ENCODE data around the gene CD300LB. TPM values are rescaled to one million over a fixed set of nuclear protein-coding genes. Genes with fewer than 3 reads are reported as not detected.
"Not testable (repeated sequence)": the region's sequence is repeated elsewhere in the genome, so short reads cannot be mapped to it uniquely, and the experiment has no call there.

CD300LB gene
- total RNA-seq, 1 donor from 2014 or later, result 0.31 TPM

- no peak for DNase-seq
Measured at GRCh38 chr17:74491626-74492025, 39.6 kb downstream of the CD300LB start.

- DNase-seq, result no peak
Measured at GRCh38 chr17:74490716-74491115, 40.6 kb downstream of the CD300LB start.

DNA sequence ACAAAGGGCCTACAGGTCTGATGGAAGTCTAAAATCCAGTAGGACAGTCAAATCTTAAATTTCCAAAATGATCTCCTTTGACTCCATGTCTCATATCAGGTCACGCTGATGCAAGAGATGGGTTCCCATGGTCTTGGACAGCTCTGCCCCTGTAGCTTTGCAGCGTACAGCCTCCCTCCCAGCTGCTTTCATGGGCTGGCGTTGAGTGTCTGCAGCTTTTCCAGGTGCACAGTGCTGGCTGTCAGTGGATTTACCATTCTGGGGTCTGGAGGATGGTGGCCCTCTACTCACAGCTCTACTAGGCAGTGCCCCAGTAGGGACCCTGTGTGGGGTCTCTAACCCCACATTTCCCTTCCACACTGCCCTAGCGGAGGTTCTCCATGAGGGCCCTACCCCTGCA lies 43.0 kb downstream of the CD300LB start:
- not testable (repeated sequence) for DNase-seq

DNA sequence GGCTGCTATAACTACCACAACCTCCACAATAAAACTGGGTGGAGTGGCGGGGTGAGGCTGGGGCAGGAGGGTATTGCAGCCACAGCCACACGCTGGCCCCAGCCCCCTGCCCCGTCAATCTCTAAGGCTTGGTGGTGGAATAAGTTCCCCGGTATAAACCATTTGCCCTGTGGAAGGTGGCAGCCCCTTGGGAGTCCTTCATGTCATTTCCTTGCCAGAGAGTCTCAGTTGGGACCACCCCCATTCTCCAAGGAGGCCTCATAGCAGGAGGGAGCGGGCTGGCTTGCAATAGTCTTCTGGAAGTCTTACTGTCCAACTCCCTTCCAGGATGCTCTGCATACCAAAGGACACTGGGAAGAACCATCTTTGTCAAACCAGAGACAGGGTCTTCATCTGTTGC lies 45.4 kb downstream of the CD300LB start:
- DNase-seq, result no peak

DNA sequence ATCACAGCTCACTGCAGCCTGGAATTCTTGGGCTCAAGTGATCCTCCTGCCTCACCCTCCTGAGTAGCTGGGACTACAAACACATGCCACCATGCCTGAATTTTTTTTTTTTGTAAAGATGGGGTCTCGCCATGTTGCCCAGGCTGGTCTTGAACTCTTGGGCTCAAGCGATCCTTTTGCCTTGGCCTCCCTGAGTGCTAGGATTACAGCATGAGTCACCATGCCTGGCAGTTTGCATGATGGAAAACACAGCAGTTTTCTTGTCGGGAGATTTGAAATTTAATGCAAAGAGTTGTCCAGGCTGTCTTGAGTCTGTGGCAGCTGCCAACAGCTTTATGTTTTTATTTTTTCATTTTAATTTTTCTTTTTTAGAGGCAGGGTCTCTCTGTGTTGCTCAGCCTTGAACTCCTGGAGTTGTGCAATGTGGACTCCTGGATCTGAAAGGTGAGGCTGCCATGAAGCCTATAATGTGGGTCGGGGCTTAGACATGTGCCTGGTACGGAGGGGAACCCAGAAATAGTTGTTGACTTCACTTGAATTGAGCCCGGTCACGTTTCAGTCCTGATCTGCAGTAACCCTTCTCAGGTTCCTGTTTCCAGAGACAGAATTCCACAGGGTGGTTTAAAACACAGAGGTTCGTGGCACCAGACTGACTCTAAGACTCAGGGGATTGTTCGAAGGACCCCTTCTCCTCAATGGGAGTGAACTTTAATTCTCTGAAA lies 46.1 kb downstream of the CD300LB start:
- no peak for DNase-seq

- DNase-seq, result no peak
Measured at GRCh38 chr17:74484066-74484465, 47.2 kb downstream of the CD300LB start.

GRCh38 chr17:74481621-74482020 lies 49.7 kb downstream of the CD300LB start:
- DNase-seq, result no peak

DNA sequence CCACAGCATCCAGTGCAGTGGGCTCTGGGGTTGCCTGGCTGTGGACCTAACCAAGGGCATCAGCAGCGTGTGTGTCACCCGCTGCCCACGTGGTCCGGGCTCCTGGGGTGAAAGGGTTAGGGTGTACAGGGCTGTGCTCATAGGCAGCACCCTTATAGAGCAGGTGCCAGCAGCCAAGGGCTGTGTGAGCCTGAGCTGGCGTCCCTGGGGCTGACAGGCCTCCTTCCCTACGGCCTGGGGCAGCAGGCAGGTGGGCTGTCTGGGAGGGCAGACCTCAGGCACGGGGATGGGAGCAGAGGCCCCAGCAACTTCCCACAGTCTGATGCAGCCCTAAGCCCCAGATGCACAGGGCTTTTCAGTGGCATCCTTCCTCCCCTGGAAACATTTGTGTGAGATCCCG lies 51.0 kb downstream of the CD300LB start:
- no peak for DNase-seq

GRCh38 chr17:74478420-74479100 lies 52.7 kb downstream of the CD300LB start:
- no peak for DNase-seq

DNA sequence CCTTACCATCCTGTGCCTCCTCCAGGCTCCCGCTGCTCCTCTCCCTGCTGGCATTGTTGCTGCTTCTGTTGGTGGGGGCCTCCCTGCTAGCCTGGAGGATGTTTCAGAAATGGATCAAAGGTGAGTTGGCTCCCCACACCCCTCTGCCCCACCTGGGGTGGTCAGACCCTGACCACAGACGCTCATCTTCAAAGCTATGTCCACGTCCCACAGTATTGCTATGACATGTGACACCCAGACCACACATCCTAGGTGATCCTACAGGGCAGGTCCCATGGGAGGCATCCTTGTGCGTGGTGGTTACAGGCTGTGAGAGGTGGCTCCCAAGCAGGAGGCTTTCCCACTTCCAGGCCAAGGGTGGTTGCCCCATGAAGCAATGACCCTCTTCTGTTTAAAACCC lies 53.9 kb downstream of the CD300LB start:
- no peak for DNase-seq

DNA sequence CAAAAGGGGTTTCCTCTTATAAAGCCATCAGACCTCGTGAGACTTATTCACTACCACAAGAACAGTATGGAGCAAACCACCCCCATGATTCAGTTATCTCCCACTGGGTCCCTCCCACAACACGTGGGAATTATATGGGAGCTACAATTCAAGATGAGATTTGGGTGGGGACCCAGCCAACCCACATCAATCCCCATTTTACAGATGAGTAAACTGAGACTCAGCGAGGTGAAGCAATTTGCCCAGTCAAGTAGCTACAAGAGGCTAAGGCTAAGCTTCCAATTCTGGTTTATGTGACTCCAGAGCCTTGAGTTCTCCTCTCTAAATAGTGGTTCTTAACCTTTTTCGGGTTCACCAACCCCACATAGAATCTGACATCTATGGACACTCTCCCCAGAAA lies 56.1 kb downstream of the CD300LB start:
- DNase-seq, result no peak

DNA sequence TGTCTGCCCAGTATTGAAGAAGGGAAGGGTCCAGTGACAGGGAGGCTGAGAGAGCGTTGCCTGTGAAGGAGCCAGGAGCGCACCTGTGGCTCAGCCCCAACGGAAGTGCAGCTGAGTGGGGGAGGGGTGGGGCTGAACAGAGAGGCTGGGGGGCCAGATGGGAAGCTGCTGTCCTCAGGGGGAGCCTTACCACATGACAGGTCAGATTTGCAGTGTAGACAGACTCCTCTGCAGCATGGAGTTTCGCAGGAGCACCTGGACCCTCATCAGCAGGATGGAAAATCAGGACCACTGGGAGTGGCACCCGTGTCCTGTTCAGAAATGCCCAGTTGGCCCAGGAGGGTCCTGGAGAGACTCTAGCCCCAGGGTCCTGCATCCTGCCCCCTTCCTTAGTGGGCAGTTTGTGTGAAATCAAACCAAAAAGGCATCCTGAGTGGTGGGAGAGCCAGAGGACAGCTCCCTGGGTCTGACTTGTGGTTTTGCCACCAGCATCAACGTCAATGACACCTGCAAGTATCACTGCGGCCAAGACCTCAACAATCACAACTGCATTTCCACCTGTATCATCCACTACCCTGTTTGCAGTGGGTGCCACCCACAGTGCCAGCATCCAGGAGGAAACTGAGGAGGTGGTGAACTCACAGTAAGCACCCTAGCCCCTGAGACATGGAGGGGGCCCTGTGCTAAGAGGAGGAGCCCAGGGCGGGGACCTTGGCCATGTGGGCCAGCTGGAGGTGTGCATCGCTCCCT lies 57.1 kb downstream of the CD300LB start:
- no peak for DNase-seq

DNA sequence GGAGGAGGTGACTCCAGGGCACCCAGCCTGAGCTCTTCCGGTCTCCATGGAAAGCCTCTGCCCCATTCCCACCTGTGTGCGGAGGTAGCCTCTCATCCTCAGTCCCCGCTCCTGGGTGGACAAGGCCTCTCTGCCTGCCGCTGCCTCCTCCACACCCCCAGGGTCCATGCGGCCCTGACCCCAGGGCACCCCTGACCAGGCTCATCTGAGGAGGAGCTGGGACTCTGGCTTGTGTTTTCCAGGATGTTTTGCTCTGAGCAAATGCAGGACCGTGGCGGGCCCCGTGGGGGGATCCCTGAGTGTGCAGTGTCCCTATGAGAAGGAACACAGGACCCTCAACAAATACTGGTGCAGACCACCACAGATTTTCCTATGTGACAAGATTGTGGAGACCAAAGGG lies 58.0 kb downstream of the CD300LB start:
- no peak for DNase-seq

DNA sequence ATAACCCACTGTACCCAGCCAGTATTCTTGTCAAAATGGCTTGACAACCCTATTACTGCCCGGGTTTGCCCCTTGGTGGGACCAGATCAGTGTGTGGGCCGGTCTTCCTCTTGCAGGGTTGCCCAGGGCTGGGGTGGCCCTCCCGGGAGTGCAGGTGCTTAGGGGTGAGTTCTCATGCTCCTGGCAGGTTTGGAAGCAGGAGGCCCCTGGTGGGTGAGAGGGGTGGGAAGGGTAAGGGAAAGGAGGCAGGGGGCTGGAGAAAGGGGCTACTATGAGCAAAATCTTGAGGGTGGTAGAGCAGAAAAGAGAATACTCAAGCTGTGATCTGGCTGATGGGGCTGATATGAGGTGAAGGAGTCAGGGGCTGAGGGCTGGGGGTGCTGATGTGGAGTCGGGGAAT lies 58.4 kb downstream of the CD300LB start:
- no peak for DNase-seq

DNA sequence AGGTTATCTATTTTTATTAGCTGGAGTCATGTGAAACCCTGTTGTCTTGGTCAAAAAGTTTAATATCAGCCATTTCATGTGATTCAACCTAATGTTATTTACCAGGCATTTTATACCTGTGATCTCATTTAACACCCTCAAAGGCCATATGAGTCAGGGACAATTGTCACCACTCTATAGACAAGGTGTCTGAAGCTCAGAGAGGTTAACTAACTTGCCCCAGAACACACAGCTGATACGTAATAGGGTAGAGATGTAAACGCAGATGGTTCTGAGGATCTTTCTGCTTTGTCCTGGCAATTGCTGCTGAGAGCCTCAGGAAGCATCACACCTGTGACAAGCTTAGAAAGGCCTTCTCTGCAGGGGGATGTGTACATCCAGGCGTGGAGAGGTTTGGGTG lies 59.9 kb downstream of the CD300LB start:
- DNase-seq, result no peak

Other genes with a start within 250 kb of the CD300LB start
- 2.5 TPM for gene KIF19, start 205.2 kb downstream of the CD300LB start, total RNA-seq
- 0.72 TPM for gene BTBD17, start 169.6 kb downstream of the CD300LB start, total RNA-seq
- gene GPR142, start 164.0 kb downstream of the CD300LB start, total RNA-seq, result not detected
- 66.4 TPM for gene GPRC5C, start 99.4 kb downstream of the CD300LB start, total RNA-seq
- gene CD300A, start 64.8 kb downstream of the CD300LB start, total RNA-seq, result 3.0 TPM
- gene CD300C, start 14.6 kb upstream of the CD300LB start, total RNA-seq, result not detected
- not detected for gene CD300H, start 36.0 kb upstream of the CD300LB start, total RNA-seq
- not detected for gene CD300LD, start 60.8 kb upstream of the CD300LB start, total RNA-seq
- not detected for gene CD300E, start 92.3 kb upstream of the CD300LB start, total RNA-seq
- gene CD300LF, start 181.4 kb upstream of the CD300LB start, total RNA-seq, result 3.3 TPM
- gene RAB37, start 205.8 kb upstream of the CD300LB start, total RNA-seq, result 1.9 TPM
- gene NHERF1, start 217.2 kb upstream of the CD300LB start, total RNA-seq, result 50.5 TPM
- 30.2 TPM for gene NAT9, start 244.9 kb upstream of the CD300LB start, total RNA-seq

Data from tongue (tissue), 2 donors.